Measurements from ENCODE around the gene INPP5D.

DNA sequence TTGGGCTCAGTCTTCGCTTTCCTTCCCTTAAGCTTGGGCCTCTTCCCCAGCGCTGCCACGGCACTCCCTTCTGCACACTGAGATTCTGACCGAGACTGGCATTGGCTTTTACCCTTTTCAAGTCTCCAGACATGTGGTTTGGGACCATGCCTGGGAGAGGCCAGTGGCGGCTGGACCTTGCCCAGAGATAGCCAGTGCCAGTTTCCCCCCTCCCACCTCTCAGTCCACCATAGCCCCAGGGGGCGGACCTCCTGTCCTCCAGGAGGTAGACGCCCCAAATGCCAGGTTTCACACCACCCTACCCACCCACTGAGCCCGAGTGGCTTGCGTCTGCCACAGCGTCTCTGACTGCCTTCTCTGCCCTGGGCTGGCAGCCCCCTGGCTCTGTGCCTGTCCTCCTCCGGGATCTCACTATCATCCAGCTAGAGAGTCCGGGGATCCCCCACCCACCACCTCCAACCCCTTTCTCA lies 47.7 kb downstream of the INPP5D start:
- TF ChIP-seq, protein P1, sequence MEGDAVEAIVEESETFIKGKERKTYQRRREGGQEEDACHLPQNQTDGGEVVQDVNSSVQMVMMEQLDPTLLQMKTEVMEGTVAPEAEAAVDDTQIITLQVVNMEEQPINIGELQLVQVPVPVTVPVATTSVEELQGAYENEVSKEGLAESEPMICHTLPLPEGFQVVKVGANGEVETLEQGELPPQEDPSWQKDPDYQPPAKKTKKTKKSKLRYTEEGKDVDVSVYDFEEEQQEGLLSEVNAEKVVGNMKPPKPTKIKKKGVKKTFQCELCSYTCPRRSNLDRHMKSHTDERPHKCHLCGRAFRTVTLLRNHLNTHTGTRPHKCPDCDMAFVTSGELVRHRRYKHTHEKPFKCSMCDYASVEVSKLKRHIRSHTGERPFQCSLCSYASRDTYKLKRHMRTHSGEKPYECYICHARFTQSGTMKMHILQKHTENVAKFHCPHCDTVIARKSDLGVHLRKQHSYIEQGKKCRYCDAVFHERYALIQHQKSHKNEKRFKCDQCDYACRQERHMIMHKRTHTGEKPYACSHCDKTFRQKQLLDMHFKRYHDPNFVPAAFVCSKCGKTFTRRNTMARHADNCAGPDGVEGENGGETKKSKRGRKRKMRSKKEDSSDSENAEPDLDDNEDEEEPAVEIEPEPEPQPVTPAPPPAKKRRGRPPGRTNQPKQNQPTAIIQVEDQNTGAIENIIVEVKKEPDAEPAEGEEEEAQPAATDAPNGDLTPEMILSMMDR (IDR thresholded peaks at IDR 0.05): no peak
- TF ChIP-seq, protein P2, sequence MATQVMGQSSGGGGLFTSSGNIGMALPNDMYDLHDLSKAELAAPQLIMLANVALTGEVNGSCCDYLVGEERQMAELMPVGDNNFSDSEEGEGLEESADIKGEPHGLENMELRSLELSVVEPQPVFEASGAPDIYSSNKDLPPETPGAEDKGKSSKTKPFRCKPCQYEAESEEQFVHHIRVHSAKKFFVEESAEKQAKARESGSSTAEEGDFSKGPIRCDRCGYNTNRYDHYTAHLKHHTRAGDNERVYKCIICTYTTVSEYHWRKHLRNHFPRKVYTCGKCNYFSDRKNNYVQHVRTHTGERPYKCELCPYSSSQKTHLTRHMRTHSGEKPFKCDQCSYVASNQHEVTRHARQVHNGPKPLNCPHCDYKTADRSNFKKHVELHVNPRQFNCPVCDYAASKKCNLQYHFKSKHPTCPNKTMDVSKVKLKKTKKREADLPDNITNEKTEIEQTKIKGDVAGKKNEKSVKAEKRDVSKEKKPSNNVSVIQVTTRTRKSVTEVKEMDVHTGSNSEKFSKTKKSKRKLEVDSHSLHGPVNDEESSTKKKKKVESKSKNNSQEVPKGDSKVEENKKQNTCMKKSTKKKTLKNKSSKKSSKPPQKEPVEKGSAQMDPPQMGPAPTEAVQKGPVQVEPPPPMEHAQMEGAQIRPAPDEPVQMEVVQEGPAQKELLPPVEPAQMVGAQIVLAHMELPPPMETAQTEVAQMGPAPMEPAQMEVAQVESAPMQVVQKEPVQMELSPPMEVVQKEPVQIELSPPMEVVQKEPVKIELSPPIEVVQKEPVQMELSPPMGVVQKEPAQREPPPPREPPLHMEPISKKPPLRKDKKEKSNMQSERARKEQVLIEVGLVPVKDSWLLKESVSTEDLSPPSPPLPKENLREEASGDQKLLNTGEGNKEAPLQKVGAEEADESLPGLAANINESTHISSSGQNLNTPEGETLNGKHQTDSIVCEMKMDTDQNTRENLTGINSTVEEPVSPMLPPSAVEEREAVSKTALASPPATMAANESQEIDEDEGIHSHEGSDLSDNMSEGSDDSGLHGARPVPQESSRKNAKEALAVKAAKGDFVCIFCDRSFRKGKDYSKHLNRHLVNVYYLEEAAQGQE (IDR thresholded peaks at IDR 0.05; ENCODE audit: low read depth, low read length): no peak
- TF ChIP-seq TEAD4 (IDR thresholded peaks at IDR 0.05; ENCODE audit: borderline replicate concordance, insufficient read depth) (no peak), EP300 (IDR thresholded peaks at IDR 0.05; ENCODE audit: borderline replicate concordance in 1 of 2, low read depth in 1 of 2, low read length in 1 of 2) (no peak), JUND (IDR thresholded peaks at IDR 0.05) (no peak), CHD2 (IDR thresholded peaks at IDR 0.05; ENCODE audit: low read length, partially characterized antibody) (no peak), EZH2phosphoT487 (IDR thresholded peaks at IDR 0.05; ENCODE audit: borderline replicate concordance, low read depth) (no peak), POLR2AphosphoS5 (IDR thresholded peaks at IDR 0.05; ENCODE audit: low read depth, low read length) (no peak)
- TF ChIP-seq, protein P3, sequence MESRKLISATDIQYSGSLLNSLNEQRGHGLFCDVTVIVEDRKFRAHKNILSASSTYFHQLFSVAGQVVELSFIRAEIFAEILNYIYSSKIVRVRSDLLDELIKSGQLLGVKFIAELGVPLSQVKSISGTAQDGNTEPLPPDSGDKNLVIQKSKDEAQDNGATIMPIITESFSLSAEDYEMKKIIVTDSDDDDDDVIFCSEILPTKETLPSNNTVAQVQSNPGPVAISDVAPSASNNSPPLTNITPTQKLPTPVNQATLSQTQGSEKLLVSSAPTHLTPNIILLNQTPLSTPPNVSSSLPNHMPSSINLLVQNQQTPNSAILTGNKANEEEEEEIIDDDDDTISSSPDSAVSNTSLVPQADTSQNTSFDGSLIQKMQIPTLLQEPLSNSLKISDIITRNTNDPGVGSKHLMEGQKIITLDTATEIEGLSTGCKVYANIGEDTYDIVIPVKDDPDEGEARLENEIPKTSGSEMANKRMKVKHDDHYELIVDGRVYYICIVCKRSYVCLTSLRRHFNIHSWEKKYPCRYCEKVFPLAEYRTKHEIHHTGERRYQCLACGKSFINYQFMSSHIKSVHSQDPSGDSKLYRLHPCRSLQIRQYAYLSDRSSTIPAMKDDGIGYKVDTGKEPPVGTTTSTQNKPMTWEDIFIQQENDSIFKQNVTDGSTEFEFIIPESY (IDR thresholded peaks at IDR 0.05; ENCODE audit: borderline replicate concordance, low read depth): no peak
- TF ChIP-seq, protein P4, sequence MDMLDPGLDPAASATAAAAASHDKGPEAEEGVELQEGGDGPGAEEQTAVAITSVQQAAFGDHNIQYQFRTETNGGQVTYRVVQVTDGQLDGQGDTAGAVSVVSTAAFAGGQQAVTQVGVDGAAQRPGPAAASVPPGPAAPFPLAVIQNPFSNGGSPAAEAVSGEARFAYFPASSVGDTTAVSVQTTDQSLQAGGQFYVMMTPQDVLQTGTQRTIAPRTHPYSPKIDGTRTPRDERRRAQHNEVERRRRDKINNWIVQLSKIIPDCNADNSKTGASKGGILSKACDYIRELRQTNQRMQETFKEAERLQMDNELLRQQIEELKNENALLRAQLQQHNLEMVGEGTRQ (IDR thresholded peaks at IDR 0.05; ENCODE audit: borderline replicate concordance, low read depth, low read length): no peak
